B cell (primary cell): ENCODE data around the gene RAP1GAP. TPM values are rescaled to one million over a fixed set of nuclear protein-coding genes. Genes with fewer than 3 reads are reported as not detected.

Experiments
- ATAC-seq: fragments of 200-7000 bp; cut with Tn5 transposase; one replicate; pipeline ENCODE4 v1.10.0; 2021; ENCODE audit warnings: low read depth, mild to moderate bottlenecking, moderate number of reproducible peaks, moderate library complexity
- CTCF ChIA-PET: fragments of 350-600 bp; sonication (Branson Sonifier 250); formaldehyde crosslinking; loops from one replicate; lab custom pipeline; 2021; ENCODE audit warnings: antibody characterized with exemption, inconsistent platforms; lab: Charles Lee
- POLR2A ChIA-PET: fragments of 350-600 bp; sonication (Branson Sonifier 250); formaldehyde crosslinking; loops from one replicate; lab custom pipeline; 2021; ENCODE audit warnings: antibody characterized with exemption; lab: Charles Lee
- DNase-seq: peaks from one replicate; pipeline ENCODE4 v3.0.0; 2013
- H2AFZ ChIP-seq: 2 replicates; pipeline ENCODE4 v1.6.1; 2012; ENCODE audit warnings: mild to moderate bottlenecking, low read depth, low read length; ENCODE audit not compliant: insufficient read depth, poor library complexity, severe bottlenecking
- H3K27ac ChIP-seq, 2 donors: 1 replicate in 1 of 2; 2 replicates in 1 of 2; pipeline ENCODE4 v1.5.1; 2012 to 2013; ENCODE audit warnings: low read length in 2 of 2, mild to moderate bottlenecking in 2 of 2, moderate library complexity in 1 of 2
- H3K27me3 ChIP-seq, 4 experiments: fragments of 200-600 bp in 1 of 4; sonication (generic) in 1 of 4; replicated peaks in 1 of 4; 1 replicate in 2 of 4; 2 replicates in 2 of 4; pipeline versions ENCODE4 v1.6.1 to v1.7.0; 2013 to 2016; ENCODE audit warnings: low read length in 3 of 4, mild to moderate bottlenecking in 2 of 4, mixed read lengths in 1 of 4, moderate library complexity in 1 of 4; ENCODE audit not compliant: insufficient read depth in 4 of 4, control insufficient read depth in 3 of 4; ENCODE audit errors: control extremely low read depth in 1 of 4
- H3K36me3 ChIP-seq, 2 experiments: replicated peaks in 1 of 2; 1 replicate in 1 of 2; 2 replicates in 1 of 2; pipeline versions ENCODE4 v1.6.1 to v1.7.1; 2013; ENCODE audit warnings: low read length in 1 of 2; ENCODE audit not compliant: insufficient read depth in 2 of 2, control insufficient read depth in 1 of 2; ENCODE audit errors: control extremely low read depth in 1 of 2, extremely low read depth in 1 of 2
- H3K4me1 ChIP-seq, 2 donors: fragments of 200-600 bp in 1 of 2; sonication (generic) in 1 of 2; 1 replicate in 1 of 2; 2 replicates in 1 of 2; pipeline versions ENCODE4 v1.5.1 to v1.6.1; 2013 to 2017; ENCODE audit warnings: low read length in 2 of 2; ENCODE audit not compliant: control insufficient read depth in 2 of 2, insufficient read depth in 2 of 2
- H3K4me2 ChIP-seq: replicated peaks from 2 replicates; pipeline ENCODE3; 2012; ENCODE audit warnings: mild to moderate bottlenecking, low read depth, low read length; ENCODE audit not compliant: poor library complexity, severe bottlenecking
- H3K4me3 ChIP-seq, 5 experiments: fragments of 200-600 bp in 1 of 5; sonication (generic) in 1 of 5; 1 replicate in 3 of 5; 2 replicates in 2 of 5; pipeline versions ENCODE4 v1.5.1 to v1.7.0; 2011 to 2016; ENCODE audit warnings: low read length in 4 of 5, mild to moderate bottlenecking in 4 of 5, low read depth in 2 of 5, control low read depth in 1 of 5, moderate library complexity in 1 of 5; ENCODE audit not compliant: insufficient read depth in 1 of 5; ENCODE audit errors: control extremely low read depth in 1 of 5, extremely low read depth in 1 of 5
- H3K79me2 ChIP-seq: fragments of 200-600 bp; sonication (generic); one replicate; pipeline ENCODE4 v1.6.0; 2016; ENCODE audit warnings: low read length; ENCODE audit not compliant: control insufficient read depth, insufficient read depth
- H3K9ac ChIP-seq: fragments of 200-600 bp; sonication (generic); 2 replicates; pipeline ENCODE4 v1.6.1; 2017; ENCODE audit warnings: mild to moderate bottlenecking, low read length, moderate library complexity
- H3K9me3 ChIP-seq, 3 donors: one replicate each; pipeline versions ENCODE4 v1.6.1 to v1.7.1; 2013; ENCODE audit warnings: low read length in 2 of 3; ENCODE audit not compliant: control insufficient read depth in 2 of 3, insufficient read depth in 1 of 3; ENCODE audit errors: control extremely low read depth in 1 of 3
- H4K20me1 ChIP-seq: 2 replicates; pipeline ENCODE4 v1.6.0; 2012; ENCODE audit warnings: mild to moderate bottlenecking, low read length; ENCODE audit not compliant: insufficient read depth, control insufficient read depth, poor library complexity, severe bottlenecking
- H3K27ac Mint-ChIP-seq: one replicate; pipeline ENCODE4 v1.8.0; 2021; ENCODE audit warnings: mixed read lengths
- H3K27me3 Mint-ChIP-seq: one replicate; pipeline ENCODE4 v1.8.0; 2021; ENCODE audit warnings: mixed read lengths
- H3K4me1 Mint-ChIP-seq: one replicate; pipeline ENCODE4 v1.8.0; 2021; ENCODE audit warnings: mixed read lengths
- H3K4me3 Mint-ChIP-seq: one replicate; pipeline ENCODE4 v1.8.0; 2021; ENCODE audit warnings: mixed read lengths
- H3K9me3 Mint-ChIP-seq: one replicate; pipeline ENCODE4 v1.8.0; 2022; ENCODE audit warnings: mixed read lengths; ENCODE audit not compliant: insufficient read depth
- EZH2 ChIP-seq: IDR thresholded peaks from 2 replicates; pipeline ENCODE4 v1.6.1; 2012; ENCODE audit warnings: borderline replicate concordance, low read depth, mild to moderate bottlenecking, moderate library complexity, low read length; ENCODE audit not compliant: insufficient read depth, poor library complexity, severe bottlenecking
- WGBS: methylation state at CpG from one replicate; pipeline ENCODE4 v1.1.5; 2013; ENCODE audit warnings: missing lambda C conversion rate; ENCODE audit not compliant: insufficient coverage; 5-methylcytosine and 5-hydroxymethylcytosine counted together
- intact Hi-C: fragments of 100-400 bp; cut with micrococcal nuclease; formaldehyde crosslinking; loops from one replicate; pipeline ENCODE4 v1.10.0; 2022
- polyA plus RNA-seq: library from polyadenylated mRNA; depleted of rRNA; stranded (reverse); fragments of >200 nt; gene quantifications from 2 replicates; pipeline ENCODE4 v1.2.3, GENCODE V29; 2012
- total RNA-seq, 2 donors: library from RNA; stranded (reverse); fragments of 120-200 nt in 1 of 2; gene quantifications; 1 replicate in 1 of 2; 2 replicates in 1 of 2; pipeline versions ENCODE4 v1.2.3 to v1.2.4, GENCODE V29; 2013 to 2022
- TF ChIP-seq, protein P1 (sequence below): fragments of 200-600 bp; IDR thresholded peaks from one replicate; pipeline ENCODE4 v1.8.0; 2022; ENCODE audit warnings: antibody characterized with exemption, mild to moderate bottlenecking

Gene RAP1GAP
- total and polyA plus RNA-seq, 2 donors (not counting 1 experiment from before 2014, with no cell fraction given) = 0.07 to 0.09 TPM

GRCh38 chr1:21577324-21577723 lies 91.8 kb downstream of the RAP1GAP start:
- Histone ChIP-seq H4K20me1 (no peaks in the 10 kb centered on the region), H3K4me3 (no peak overlapping the region), H3K4me2 (no peak overlapping the region), H2AFZ (no peak overlapping the region), H3K27me3 (peaks cover 0 to 20% (median 6%) of the 10 kb centered on the region in 4 experiments), H3K9me3 (peaks cover 0 to 1% (median 0%) of the 10 kb centered on the region in 3 donors), H3K9ac (no peak overlapping the region), H3K36me3 (no peaks in the 10 kb centered on the region), H3K79me2 (no peaks in the 10 kb centered on the region), H3K27ac (no peak overlapping the region), H3K4me1 (no peaks in the 10 kb centered on the region)
- H3K4me1 Mint-ChIP-seq = peaks cover 1% of the 10 kb centered on the region
- no peak overlapping the region for H3K27ac Mint-ChIP-seq
- DNase-seq (no peak), ATAC-seq (no peak)
- TF ChIP-seq, protein P1, sequence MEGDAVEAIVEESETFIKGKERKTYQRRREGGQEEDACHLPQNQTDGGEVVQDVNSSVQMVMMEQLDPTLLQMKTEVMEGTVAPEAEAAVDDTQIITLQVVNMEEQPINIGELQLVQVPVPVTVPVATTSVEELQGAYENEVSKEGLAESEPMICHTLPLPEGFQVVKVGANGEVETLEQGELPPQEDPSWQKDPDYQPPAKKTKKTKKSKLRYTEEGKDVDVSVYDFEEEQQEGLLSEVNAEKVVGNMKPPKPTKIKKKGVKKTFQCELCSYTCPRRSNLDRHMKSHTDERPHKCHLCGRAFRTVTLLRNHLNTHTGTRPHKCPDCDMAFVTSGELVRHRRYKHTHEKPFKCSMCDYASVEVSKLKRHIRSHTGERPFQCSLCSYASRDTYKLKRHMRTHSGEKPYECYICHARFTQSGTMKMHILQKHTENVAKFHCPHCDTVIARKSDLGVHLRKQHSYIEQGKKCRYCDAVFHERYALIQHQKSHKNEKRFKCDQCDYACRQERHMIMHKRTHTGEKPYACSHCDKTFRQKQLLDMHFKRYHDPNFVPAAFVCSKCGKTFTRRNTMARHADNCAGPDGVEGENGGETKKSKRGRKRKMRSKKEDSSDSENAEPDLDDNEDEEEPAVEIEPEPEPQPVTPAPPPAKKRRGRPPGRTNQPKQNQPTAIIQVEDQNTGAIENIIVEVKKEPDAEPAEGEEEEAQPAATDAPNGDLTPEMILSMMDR = no peak
- no peak for TF ChIP-seq EZH2
- peaks cover 9% of the 10 kb centered on the region for H3K27me3 Mint-ChIP-seq
- H3K9me3 Mint-ChIP-seq = no peaks in the 10 kb centered on the region
- ChIA-PET POLR2A (no interaction called here), CTCF (interaction anchor here (1.2 kb wide), 1 partner anchor 12 kb away, joined by 3 read pairs; no protein-coding TSS in a partner anchor)
- 90% methylated on average over 26 of the region's 26 CpGs for WGBS
- no peak overlapping the region for H3K4me3 Mint-ChIP-seq
- intact Hi-C loops = no loop called here

GRCh38 chr1:21576798-21577187 lies 92.4 kb downstream of the RAP1GAP start:
- Histone ChIP-seq H3K27ac (no peak overlapping the region), H3K4me1 (no peaks in the 10 kb centered on the region), H3K36me3 (no peaks in the 10 kb centered on the region), H3K4me2 (no peak overlapping the region), H3K27me3 (peaks cover 0 to 20% (median 6%) of the 10 kb centered on the region in 4 experiments), H3K79me2 (no peaks in the 10 kb centered on the region), H3K9ac (no peak overlapping the region), H3K9me3 (peaks cover 0 to 7% (median 0%) of the 10 kb centered on the region in 3 donors), H3K4me3 (no peak overlapping the region), H4K20me1 (no peaks in the 10 kb centered on the region), H2AFZ (no peak overlapping the region)
- no peak overlapping the region for H3K27ac Mint-ChIP-seq
- H3K4me3 Mint-ChIP-seq = no peak overlapping the region
- no peaks in the 10 kb centered on the region for H3K9me3 Mint-ChIP-seq
- ATAC-seq (no peak), DNase-seq (no peak)
- ChIA-PET CTCF (interaction anchor here (1.2 kb wide), 1 partner anchor 12 kb away, joined by 3 read pairs; no protein-coding TSS in a partner anchor), POLR2A (no interaction called here)
- peaks cover 9% of the 10 kb centered on the region for H3K27me3 Mint-ChIP-seq
- peaks cover 1% of the 10 kb centered on the region for H3K4me1 Mint-ChIP-seq
- 100% methylated on average over 1 of the region's 5 CpGs for WGBS
- intact Hi-C loops = no loop called here
- TF ChIP-seq, protein P1 = no peak
- TF ChIP-seq EZH2 = no peak
